DMS114 treated with DMSO at 0.1 percent for 48 hours (cell line): ENCODE measurements around the gene ADAM17.
A peak's percentile ranks its signal among the peaks of the same experiment; 100 is the strongest.
"Not testable (repeated sequence)": the region's sequence is repeated elsewhere in the genome, so short reads cannot be mapped to it uniquely, and the experiment has no call there.

Experiments
- DNase-seq: peaks from one replicate; lab custom pipeline; 2025; ENCODE audit not compliant: unreplicated experiment; lab: John Stamatoyannopoulos, UW

The ADAM17 gene

GRCh38 chr2:9565436-9566153 lies 10.0 kb upstream of the ADAM17 start:
- no peak for DNase-seq

- no peak for DNase-seq
These were observed 5.0 kb upstream of the ADAM17 start for GRCh38 chr2:9560628-9561027.

GRCh38 chr2:9558948-9559381 lies 3.3 kb upstream of the ADAM17 start:
- no peak for DNase-seq

- DNase-seq, result no peak
These were observed 602 bp upstream of the ADAM17 start for GRCh38 chr2:9556121-9556743.

DNA sequence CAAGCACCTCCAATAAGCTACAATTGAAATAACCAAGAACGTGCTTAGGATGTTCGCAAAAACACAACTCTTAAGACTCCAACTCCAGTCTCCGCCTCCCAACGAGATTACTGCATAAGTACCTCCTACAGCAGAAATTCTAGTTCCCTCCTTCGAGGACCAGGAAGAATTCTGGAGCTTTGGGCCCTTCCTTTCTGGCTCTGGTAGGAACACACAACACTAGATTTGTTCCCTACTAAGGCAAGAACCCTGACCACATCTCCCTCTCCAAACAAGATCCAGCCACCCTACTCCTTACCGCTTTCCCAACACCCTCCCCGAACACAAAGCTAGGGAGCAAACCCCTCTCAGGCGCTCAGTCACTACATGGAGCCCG lies 721 bp downstream of the ADAM17 start:
- peak; percentile 59 for DNase-seq

GRCh38 chr2:9552219-9553178 lies 3.1 kb downstream of the ADAM17 start:
- DNase-seq, result no peak

GRCh38 chr2:9550859-9551391 lies 4.7 kb downstream of the ADAM17 start:
- not testable (repeated sequence) for DNase-seq

GRCh38 chr2:9549420-9549819 lies 6.2 kb downstream of the ADAM17 start:
- DNase-seq, result no peak

- DNase-seq, result no peak
These were observed 7.1 kb downstream of the ADAM17 start for GRCh38 chr2:9548506-9548905.

GRCh38 chr2:9547262-9547991 lies 8.2 kb downstream of the ADAM17 start:
- no peak for DNase-seq

DNA sequence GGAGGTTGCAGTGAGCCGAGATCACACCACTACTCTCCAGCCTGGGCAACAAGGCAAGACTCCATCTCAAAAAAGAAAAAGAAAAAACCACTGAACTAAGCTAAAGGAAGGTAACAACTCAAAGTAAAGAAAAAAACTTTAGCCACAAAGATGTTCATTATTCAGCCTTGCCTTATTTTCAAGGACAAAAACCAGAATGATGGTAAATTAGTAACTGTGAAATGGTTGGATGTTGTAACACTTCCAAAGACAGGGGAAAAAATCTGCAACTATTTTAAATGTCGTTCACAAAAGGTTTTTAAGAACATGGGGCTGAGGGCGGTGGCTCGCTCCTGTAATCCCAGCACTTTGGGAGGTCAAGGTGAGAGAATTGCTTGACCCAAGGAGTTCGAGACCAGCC lies 10.1 kb downstream of the ADAM17 start:
- no peak for DNase-seq

GRCh38 chr2:9543557-9543956 lies 12.1 kb downstream of the ADAM17 start:
- DNase-seq, result no peak

GRCh38 chr2:9539531-9539930 lies 16.1 kb downstream of the ADAM17 start:
- DNase-seq, result no peak

DNA sequence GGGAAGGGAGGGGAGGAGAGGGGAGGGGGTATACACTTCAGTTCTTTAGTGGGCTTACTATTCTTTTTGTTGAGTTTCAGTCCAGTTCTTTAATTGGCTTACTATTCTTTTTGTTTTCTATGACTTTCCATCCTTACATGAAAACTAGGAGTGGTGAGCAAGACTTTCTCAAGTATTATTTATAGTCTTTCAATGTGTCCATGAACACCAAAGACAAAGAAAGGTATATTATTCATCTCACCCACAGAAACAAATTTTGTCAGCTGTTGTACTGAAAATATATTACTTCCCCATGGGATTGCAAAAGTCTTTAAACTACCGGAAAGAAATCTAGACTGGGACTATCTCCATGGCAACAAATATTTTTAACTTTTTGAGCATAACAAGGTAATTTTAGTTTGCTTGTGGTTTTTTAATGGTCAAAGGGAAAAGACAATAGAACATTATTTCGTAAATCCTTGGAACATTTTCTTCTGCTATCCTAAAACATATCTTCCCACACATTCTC lies 17.6 kb downstream of the ADAM17 start:
- DNase-seq, result no peak

DNA sequence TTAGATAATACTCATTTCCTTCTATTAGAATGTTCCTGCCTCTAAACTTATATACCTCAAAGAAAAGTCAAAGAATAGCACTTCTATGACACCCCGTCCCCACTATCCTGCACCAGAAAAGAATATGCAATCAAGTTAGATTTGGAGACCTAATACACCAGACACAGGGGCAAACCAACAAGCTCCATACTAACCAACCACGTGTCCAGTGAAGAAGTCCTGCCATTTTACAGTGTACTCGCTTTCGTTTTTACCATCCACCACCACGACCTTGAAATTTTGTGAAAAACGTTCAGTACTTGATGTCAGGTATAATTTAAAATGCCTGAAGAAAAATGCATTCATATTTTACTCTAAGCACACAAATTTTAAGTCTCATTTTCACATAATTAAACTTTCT lies 19.1 kb downstream of the ADAM17 start:
- no peak for DNase-seq

- no peak for DNase-seq
These were observed 20.5 kb downstream of the ADAM17 start for GRCh38 chr2:9535177-9535576.

DNA sequence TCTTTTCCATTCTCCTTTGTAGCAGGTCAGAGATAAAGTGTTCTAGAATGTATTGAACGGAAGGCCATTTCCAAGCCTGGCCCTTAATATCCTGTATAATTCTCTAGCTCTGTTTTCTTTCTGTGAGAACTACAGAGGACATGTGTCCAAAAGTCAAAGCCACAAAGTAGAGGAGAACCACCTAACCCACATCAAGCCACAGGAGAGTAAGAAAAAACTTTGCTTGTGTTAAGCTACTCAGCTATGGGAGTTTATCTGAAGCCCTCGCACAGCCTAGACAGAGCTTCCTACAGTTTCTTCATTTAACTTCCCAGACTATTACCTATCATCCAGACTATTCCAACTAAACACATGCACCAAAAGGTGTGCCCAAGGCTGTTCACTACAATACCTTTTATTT lies 22.0 kb downstream of the ADAM17 start:
- DNase-seq, result no peak

GRCh38 chr2:9532421-9532820 lies 23.2 kb downstream of the ADAM17 start:
- no peak for DNase-seq

DNA sequence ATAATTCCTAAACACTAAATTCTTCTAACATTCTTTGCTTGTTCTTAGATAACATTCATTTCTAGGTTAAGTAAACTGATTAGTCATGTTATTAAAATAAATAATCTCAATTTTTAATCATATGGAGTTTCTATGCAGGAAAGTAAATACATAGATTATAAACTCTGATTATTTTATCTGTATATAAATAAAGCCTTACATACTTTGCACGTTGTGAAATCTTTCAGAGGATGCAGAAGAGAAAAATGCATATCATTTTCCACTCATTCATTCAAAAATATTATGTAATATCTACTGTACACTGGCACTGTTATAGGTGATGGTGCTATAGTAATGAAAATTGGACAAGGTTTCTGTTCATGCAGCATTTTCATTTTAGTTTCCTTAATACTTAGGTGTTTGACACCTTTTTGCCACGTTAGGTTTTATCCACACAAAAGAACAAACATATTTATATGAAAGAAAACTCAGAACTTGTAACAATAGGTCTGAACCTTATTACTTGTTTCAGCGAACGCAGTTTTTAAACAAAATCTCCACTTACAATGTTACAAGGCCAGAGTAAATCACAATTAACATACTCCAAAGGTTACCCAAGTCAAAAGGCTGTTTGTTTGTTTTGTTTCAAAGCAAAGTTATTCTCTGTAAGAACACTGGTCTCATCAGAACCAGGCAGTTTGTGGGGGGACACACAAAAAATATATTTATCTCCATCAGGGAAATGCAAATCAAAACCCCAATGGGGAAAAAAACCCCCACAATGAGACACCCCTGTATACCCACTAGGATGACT lies 27.4 kb downstream of the ADAM17 start:
- DNase-seq, result no peak

GRCh38 chr2:9525266-9525665 lies 30.4 kb downstream of the ADAM17 start:
- no peak for DNase-seq
